NCI-H2196 treated with DMSO at 0.1 percent for 48 hours (cell line): ENCODE data around the gene STIMATE.

Experiments
- DNase-seq: peaks from one replicate; lab custom pipeline; 2025; ENCODE audit not compliant: unreplicated experiment; lab: John Stamatoyannopoulos, UW

Gene STIMATE

DNA sequence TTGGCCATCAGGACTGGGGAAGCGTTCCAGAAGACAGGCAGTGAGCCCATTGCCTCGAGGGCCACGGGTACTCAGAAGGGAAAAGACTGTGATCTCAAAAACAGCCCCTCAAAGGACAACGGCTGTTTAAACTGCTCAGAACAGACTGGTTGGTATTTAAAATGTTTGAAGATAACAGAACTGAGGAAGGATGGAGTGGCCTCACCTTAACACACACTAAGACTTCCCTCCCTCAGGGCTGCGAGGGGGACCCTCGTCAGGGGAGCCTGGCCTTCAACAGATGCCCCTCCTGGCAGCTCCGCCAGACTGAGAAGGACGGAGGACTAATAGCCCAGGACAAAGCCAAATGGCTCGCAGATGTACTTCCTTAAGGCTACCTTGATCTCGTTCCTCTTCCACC, 2.6 kb downstream of the STIMATE start:
- DNase-seq = no peak

DNA sequence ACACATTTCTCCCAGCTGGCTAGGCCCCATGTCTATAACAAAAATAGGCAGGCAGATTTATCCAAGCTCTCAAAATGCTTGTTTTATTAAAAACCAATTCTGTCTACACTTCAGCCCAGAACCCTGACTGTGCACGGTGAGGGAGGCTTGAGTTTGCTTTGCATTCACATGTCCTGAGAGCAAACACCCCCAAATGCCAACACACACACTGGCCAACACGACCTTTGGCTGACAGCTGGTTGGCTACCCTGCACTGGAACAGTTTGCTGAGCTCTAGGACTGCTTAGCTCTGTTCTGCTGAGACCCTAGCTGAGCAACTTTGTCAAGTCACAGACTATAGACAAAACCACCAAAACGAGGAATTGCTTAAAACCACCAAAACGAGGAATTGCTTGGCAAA, 3.6 kb downstream of the STIMATE start:
- no peak for DNase-seq

DNA sequence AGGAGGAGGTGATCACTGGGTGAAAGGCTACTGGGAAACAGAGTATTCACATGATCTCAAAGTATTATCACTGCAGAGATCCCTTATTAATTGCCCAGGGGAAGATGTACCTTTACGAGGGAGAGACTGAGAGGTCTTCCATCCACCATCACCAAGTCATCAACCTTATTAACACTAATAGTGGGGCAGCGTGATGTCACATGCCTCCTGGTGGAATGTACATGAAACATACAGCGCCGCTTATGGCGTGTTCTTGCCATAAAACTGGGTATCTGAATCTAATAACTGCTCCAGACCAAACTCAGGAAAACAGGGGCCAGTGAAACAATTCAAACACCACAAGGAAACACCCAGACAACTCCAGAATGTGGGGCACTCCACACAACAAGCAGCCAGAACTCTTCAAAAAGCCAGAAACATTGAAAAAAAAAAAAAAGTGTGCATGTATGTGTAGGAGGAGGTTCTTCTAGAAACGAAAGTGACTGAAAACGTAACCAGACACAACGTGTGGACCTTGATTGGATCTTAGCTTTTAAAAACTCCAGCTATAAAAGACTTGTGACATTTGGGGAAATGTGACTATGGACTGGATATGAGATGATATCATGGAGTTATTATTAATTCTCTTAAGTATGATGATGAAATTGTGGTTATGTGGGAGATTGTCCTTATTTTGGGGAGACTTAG, 4.6 kb downstream of the STIMATE start:
- no peak for DNase-seq

DNA sequence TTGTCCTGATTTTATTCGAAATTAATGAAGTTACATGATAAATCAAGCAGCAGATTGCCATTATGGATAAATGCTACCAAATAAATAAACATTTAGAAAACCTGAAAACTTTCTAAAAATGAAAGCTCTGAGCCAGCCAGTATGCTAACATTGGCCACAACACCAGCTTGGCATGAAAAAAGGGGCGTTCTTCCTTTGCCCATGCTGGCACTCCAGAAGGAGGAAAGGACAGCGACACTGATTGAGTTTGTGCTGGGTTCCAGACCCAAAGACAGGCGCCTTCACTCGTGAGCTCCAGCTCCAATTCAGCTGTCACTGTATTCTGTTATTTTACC, 5.1 kb downstream of the STIMATE start:
- DNase-seq = no peak

DNA sequence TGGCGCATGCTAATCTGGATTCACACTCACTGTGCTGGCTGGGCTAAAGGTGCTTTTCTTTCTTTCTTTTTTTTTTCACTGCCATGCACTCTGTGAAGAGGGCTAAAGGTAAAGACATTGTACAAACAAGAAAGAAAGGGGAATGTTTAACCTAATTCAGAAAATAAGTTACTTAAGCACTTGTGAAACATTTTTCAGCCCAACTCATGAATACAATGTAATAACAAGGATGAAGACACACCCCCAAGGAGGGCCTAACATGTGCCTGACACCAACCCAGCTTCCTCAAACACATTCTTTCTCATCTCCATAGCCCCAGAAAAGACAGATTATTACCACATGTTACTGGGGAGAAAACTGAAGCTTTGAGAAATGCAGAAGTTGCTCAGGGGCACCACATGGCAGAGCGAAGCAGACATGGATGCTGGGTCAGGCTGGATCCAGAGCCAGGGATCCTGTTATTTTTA, 5.7 kb downstream of the STIMATE start:
- DNase-seq = no peak

DNA sequence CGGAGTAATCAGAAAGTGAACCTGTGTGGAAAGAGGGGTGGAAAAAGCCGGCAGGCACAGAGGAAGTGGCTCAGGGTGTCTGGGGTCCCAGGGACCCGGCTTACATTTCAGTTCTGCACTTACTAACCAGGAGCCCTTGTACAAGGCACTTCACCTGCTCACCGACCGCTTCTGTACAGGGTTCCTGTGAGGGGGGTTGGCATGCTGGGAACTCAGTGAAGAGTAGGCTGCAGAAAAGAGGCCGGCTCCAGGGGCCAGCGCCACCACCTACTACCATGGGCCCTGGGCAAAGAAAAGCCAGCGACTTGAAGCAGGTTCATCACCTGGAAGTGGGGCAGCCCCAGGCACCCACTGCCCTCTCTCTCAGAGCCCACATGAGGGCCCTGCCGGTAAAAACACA, 6.2 kb downstream of the STIMATE start:
- DNase-seq = no peak

DNA sequence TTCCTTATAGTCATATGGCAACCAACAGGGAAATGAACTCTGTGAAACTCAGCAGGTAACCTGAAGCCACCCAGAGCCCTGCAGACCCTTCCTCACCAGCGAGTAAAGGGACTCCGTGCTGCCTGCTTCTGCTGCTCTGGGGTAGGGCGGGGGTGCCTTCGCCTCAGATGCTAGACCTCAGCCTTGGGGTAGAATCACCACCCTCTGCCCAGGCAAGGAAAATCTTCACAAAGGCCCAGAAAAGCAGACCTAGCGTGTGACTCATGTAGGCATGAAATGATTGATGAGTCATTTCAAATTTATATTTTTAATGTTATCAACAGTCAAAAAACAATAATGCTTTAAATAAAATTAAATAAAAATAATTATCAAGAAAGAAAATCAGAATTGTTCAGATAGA, 6.6 kb downstream of the STIMATE start:
- no peak for DNase-seq

DNA sequence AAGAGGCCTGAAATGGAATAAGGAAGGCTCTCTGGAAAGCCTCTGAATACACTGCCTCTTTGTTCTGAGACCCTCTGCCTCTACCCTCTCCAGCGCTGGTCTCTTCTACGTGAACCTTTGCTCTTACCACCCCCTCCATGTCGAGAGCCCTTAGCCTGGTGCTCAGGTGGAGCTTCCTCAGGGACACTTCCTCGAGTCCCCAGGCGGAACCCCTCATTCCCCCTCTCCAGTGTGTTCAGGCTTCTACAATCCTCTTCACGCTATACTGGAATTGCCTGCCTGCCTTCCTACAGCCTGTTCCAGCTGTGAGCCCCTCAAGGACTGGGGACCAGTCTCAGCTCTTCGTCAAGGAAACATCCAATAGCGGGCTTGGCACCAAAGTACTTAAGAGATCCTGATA, 7.4 kb downstream of the STIMATE start:
- DNase-seq = no peak

DNA sequence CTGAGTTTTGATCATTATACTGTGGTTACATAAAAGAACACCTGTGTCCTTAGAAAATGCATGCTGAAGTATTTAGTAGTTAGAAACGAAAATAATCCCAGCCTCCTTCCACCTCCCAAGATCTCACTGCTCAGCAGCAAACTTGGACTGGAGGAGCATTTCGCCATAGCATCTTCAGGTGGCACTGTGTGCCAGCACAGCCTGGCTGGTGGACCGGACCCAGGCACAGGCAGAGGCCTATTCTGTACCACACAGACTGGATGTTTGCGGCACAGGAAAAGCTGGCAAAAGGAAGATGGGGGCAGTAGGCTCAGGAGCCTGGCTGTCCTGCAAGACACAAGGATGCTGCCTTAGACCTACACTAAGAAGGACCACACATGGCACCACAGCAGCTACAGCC, 10.2 kb downstream of the STIMATE start:
- no peak for DNase-seq

DNA sequence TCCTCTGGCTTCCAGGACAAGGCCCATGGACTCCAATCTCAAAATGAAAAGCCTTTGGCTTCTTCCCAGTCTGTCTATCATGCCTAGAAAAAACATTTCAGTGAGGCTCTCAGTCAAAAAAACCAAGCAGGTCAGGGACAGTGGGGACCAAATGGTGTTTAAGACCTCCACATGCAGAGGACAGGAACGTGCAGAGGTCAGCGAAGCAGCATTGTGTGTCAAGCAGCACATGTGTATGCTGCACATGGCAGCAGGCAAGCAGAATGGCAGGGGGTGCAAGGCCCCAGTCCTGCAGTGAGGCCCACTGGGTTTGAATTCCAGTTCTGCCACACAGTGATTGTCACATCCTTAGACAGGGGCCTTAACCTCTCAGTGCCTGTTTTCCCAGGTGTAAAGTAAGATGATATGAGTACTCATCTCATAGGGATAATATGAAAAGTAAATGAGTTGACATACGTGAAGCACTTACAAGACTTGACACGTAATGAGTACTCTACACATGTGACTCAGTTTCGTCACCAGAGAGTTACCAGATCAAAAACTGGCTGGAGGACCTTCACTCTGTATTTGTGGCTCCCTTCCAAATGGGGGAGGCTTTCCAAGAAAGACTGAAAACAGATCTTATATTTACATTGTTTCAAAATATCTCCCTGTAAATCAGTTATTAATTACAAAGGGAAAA, 11.2 kb downstream of the STIMATE start:
- no peak for DNase-seq

DNA sequence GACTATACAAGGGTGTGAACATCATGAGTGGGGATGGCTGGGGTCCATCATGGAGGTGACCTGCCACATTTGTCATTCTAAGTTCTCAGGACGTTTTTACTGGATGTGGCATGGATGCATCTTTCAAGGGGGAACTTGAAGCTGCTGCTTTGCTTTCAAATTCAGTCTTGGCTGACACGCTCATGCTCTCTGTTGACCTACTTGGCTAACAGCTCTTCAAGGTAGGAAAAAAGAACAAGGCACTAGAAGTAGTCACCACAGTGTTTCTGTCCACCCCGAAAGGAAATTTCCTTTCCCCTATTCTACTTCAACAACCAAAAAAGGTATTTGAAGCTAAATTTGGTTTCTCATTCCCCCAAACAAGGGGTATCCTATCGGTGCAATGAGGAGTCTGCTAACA, 15.0 kb downstream of the STIMATE start:
- no peak for DNase-seq

DNA sequence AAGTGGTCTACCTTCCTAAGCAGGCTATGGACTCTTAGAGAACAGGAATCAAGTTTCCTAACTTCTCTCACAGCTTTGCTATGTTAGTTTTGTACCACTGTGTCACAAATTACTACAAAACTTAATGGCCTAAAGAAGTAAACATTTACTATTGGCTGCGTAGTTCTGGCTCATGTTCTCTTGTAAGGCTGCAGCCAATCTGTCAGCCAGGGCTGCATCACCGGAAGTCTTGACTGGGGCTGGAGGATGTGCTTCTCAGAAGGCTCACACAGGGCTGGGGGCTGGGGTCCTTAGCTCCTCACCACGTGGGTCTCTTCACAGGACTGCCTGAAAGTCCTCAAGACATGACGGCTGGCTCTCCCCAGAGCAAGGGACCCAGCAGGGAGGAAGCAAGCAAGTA, 15.5 kb downstream of the STIMATE start:
- no peak for DNase-seq

DNA sequence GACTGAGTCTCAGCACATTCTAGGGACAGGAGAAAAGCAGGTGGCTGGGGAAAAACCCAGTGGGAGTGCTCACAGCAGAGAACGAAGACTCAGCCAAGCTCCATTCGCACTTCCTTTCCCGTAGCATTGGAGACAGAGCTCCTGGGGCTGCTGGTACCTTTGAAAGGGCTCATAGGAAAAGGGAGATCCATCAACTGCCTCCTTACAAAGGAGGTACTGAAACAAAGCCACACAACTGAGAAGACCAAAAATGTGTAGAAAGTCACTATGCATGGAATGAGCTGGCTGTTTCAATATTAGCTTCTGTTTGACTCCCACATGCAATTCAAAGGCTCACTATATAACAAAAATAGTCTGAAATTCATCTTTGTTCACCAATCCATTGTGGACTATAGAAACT, 16.9 kb downstream of the STIMATE start:
- DNase-seq = no peak

DNA sequence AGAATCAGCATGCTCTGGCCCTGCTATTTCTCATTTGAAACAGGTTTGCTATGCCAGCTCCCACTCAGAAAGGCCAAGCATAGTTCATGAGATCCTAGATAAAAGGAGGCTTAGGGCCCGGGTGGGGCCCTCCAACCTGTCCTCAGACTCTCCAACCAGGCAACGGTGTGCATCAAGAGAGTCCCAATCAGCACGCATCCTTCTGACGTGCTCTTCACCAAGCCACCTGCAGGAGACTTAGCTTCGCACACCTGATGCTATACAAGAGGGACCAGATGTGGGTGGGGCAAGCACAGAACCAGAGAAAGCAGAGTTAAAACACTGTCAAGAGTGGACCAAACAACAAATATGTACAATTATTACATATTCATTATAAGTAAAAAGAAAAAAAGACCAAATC, 17.3 kb downstream of the STIMATE start:
- no peak for DNase-seq

DNA sequence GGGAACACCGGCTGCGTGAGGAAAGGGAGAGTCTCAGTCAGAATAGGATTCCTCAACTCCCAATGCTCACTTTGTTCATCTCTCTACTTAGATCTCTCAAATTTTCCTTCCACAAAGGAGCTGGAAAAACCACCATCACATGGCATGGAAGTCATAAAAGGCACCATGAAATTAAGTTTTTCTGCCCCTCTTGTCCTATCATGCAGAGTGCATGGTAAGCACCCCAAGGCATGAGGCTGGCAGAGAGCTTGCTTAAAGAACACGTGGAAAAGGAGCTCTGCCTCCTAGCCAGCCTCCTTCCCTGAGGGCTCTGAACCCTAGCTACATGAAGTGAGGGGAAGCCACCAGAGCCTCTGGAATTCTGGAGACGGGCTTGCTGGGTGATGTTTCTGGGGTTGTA, 17.8 kb downstream of the STIMATE start:
- no peak for DNase-seq

DNA sequence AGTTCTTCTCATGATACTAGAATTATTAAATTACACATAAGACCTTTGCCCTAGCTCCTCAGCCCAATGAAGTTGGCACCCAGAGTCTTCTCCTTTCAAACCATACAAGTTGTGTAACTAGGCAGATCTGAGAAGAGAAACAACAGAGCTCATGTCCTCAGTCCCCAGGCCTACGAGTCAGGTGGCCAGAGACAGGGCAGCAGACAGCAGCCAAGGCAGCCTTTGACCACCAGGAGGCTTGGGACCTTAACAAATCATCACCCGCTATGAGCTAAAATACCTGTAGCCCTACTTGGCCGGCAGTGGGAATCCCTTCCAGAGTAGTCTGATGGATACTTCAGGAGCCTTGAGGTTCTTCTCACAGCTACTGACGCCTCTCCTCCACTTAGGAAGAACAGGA, 18.3 kb downstream of the STIMATE start:
- no peak for DNase-seq

DNA sequence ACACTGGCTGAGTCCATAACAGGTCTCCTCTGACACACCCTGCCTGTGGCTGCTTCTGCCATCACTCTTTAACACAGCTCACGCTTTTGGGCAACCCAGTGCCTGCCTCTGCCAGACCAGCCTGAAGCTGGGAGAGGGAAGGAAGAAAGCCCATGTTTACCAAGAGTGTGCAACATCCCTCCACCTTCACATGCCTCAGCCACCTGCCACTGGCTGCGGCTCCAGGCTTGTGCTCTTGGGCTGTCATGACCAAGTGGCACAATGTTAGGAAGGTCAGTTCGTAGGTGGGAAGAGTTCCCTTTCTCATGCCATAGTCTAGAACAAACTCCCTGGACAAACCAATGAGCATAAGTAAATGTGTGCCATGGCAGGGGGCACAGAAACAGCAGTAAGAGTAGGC, 20.3 kb downstream of the STIMATE start:
- DNase-seq = no peak

DNA sequence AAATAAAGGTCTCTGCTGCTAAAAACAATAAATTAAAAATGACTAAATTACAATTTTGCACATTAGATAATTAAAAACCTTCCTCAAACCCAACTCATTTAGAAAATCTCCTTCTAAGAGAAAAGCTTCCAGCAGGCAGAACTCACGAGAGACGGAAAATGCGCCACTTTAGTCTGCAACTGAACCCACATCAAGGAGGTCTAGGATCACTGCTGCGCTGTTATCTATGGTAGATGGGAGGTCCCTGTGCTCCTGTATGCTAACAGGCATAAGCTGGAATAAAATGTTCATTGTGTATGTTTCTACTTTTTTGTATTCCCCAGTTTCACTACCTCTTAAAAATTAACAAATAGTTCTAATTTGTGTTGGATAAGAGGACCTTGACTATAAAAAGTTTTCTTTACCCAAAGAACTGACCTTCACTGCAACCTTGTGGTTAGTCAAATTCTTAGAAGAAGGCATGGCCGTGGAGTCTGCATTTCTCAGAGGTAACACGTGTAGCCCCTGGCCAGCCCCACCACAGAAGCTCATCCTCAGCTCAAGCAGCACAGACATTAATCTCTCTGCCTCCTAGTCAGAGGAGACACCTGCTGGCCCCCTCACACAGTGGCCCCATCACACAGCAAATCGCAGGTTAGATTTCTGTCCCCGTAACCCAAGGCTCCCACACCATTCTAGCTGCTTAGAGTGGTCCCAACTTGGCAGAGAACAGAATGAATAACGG, 22.3 kb downstream of the STIMATE start:
- no peak for DNase-seq

DNA sequence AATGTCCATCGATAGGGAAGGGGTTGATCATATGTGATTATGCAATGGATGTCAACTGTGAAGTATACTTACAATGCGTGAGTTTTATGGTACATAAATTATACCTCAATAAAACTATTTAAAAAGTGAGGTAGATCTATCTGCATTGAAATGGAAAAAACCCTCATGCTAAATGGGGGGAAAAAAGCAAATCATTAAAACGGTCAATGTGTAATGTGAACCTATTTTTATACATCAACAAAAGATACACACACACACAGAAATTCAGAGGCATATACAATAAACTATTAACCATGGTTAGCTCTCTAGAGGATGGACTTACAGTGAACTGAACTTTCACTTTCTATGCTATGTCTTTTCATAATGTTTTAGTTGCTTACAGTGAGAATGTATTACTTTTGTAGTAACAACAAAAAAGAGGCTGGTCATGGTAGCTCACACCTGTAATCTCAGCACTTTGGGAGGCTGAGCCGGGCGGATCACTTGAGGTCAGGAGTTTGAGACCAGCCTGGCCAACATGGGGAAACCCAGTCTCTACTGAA, 23.1 kb downstream of the STIMATE start:
- no peak for DNase-seq

DNA sequence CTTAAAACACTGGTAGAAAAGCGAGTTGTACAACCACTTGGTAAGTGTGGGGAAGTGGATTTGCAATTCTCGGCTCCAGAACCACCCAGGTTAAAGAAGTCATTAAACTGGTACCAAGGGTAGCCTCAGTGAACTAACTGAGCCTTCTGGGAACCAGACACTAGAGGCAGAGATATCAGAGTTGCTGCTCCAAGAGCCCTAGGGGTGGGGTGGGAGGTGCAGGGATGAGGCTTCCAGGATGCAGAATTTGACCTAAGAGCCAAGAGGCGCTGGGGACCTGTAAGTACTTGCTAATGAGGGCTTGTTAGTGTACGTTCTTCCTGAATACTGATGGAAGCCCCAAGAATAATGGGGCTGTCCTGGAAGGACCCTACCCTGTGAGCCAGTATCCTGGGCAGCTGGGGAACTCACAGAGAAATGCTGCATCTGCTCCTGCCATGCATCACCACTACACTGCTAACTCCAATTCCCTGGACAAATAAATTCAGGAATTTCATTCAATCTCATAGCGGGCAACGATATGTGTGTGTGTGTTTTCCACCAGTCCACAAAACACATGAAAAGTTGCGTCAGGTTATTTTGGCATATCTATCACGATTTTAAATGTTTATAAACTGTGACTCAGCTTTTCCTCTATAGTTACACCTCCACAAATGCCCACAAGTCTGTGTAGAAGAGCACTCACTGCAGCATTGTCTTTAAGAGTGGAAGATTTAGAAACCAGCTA, 23.8 kb downstream of the STIMATE start:
- no peak for DNase-seq

DNA sequence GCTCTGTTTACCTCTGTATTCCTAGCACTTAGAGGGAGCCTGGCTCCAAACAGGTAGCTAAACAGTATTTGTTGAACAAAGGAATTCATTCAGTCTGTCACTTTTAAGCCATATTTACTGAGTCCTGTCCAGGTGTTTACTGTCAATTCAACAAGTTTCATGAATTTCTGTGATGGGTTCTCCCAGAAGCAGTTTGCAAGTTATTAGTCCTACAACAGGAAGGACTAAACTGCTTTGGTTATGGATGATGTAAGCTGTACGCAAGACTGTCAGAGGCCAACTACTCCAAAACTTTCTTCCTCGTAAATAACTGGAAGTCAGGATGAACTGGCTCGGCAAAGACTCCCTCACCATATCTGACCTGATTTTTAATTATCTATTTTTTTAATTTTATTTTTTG, 25.1 kb downstream of the STIMATE start:
- no peak for DNase-seq
